Neuronal stem cell (in vitro differentiated cells): ENCODE measurements around the gene KCNJ1.

Experiments
- DNase-seq: peaks from one replicate; pipeline ENCODE4 v3.0.0-alpha.2; 2013; ENCODE audit warnings: low spot score
- H2AFZ ChIP-seq: one replicate; pipeline ENCODE4 v1.6.1; 2013; ENCODE audit warnings: mild to moderate bottlenecking, low read length, inconsistent platforms
- H2AK5ac ChIP-seq: 2 replicates; pipeline ENCODE4 v1.6.1; 2013; ENCODE audit warnings: low read depth, mild to moderate bottlenecking, inconsistent platforms, low read length, moderate library complexity, mixed read lengths
- H2BK120ac ChIP-seq: 2 replicates; pipeline ENCODE4 v1.6.1; 2013; ENCODE audit warnings: low read depth, mild to moderate bottlenecking, inconsistent platforms, low read length, moderate library complexity, mixed read lengths
- H2BK12ac ChIP-seq: one replicate; pipeline ENCODE4 v1.6.1; 2013; ENCODE audit warnings: low read length, inconsistent platforms
- H2BK15ac ChIP-seq: 2 replicates; pipeline ENCODE4 v1.6.1; 2013; ENCODE audit warnings: mild to moderate bottlenecking, low read length, inconsistent platforms, mixed read lengths
- H2BK5ac ChIP-seq: one replicate; pipeline ENCODE4 v1.6.1; 2013; ENCODE audit warnings: inconsistent platforms, mild to moderate bottlenecking, low read length, moderate library complexity
- H3K14ac ChIP-seq: one replicate; pipeline ENCODE4 v1.6.1; 2013; ENCODE audit warnings: low read length, inconsistent platforms
- H3K18ac ChIP-seq: 2 replicates; pipeline ENCODE4 v1.6.1; 2013; ENCODE audit warnings: low read length, inconsistent platforms
- H3K23ac ChIP-seq: 2 replicates; pipeline ENCODE4 v1.6.1; 2013; ENCODE audit warnings: low read depth, mild to moderate bottlenecking, mixed read lengths, low read length, inconsistent platforms; ENCODE audit not compliant: poor library complexity
- H3K27ac ChIP-seq: replicated peaks from 3 replicates; pipeline ENCODE4 v1.5.1; 2013; ENCODE audit warnings: low read length, inconsistent platforms
- H3K27me3 ChIP-seq, 3 experiments: 2 replicates each; pipeline ENCODE4 v1.6.1; 2013; ENCODE audit warnings: low read length in 3 of 3, mild to moderate bottlenecking in 2 of 3, inconsistent platforms in 1 of 3, low read depth in 1 of 3, mixed read lengths in 1 of 3, moderate library complexity in 1 of 3; ENCODE audit not compliant: control insufficient read depth in 3 of 3, insufficient read depth in 3 of 3
- H3K36me3 ChIP-seq, 2 donors: replicated peaks in 1 of 2; 2 replicates each; pipeline ENCODE4 v1.6.1; 2013; ENCODE audit warnings: low read length in 2 of 2; ENCODE audit not compliant: control insufficient read depth in 2 of 2, insufficient read depth in 2 of 2
- H3K4ac ChIP-seq: 2 replicates; pipeline ENCODE4 v1.6.1; 2013; ENCODE audit warnings: inconsistent platforms, mild to moderate bottlenecking, low read length, moderate library complexity
- H3K4me1 ChIP-seq, 2 donors: 1 replicate in 1 of 2; 2 replicates in 1 of 2; pipeline ENCODE4 v1.6.1; 2013; ENCODE audit warnings: low read length in 2 of 2, low read depth in 1 of 2; ENCODE audit not compliant: control insufficient read depth in 2 of 2, insufficient read depth in 1 of 2
- H3K4me2 ChIP-seq: one replicate; pipeline ENCODE4 v1.6.1; 2013; ENCODE audit warnings: mild to moderate bottlenecking, low read length, inconsistent platforms; ENCODE audit not compliant: insufficient read depth, poor library complexity, severe bottlenecking
- H3K4me3 ChIP-seq, 2 donors: 2 replicates each; pipeline ENCODE4 v1.5.1; 2013; ENCODE audit warnings: low read length in 2 of 2, mild to moderate bottlenecking in 2 of 2, inconsistent platforms in 1 of 2, moderate library complexity in 1 of 2
- H3K79me1 ChIP-seq: one replicate; pipeline ENCODE4 v1.6.1; 2013; ENCODE audit warnings: low read depth, mild to moderate bottlenecking, inconsistent platforms, low read length, moderate library complexity
- H3K9ac ChIP-seq: one replicate; pipeline ENCODE4 v1.6.1; 2013; ENCODE audit warnings: mild to moderate bottlenecking, low read depth, low read length, inconsistent platforms; ENCODE audit not compliant: poor library complexity
- H3K9me3 ChIP-seq, 2 donors: replicated peaks in 1 of 2; 2 replicates each; pipeline versions ENCODE3 to v1.6.1; 2013; ENCODE audit warnings: low read length in 2 of 2, mild to moderate bottlenecking in 2 of 2, inconsistent platforms in 1 of 2, low read depth in 1 of 2, mixed read lengths in 1 of 2, moderate library complexity in 1 of 2; ENCODE audit not compliant: control insufficient read depth in 2 of 2, insufficient read depth in 1 of 2
- H4K8ac ChIP-seq: one replicate; pipeline ENCODE4 v1.6.1; 2013; ENCODE audit warnings: low read depth, mild to moderate bottlenecking, inconsistent platforms, low read length, moderate library complexity
- H4K91ac ChIP-seq: one replicate; pipeline ENCODE4 v1.6.1; 2013; ENCODE audit warnings: low read length, low read depth, mild to moderate bottlenecking, inconsistent platforms; ENCODE audit not compliant: poor library complexity
- WGBS, 2 donors: extraction: QIAGEN DNeasy Blood & Tissue Kit; methylation state at CpG; one replicate each; pipeline ENCODE4 v1.1.7; 2013; ENCODE audit warnings: missing lambda C conversion rate in 2 of 2, mixed read lengths in 1 of 2; ENCODE audit not compliant: insufficient read length in 2 of 2, insufficient replicate concordance in 1 of 2; ENCODE audit errors: extremely low coverage in 2 of 2; 5-methylcytosine and 5-hydroxymethylcytosine counted together

Gene KCNJ1

DNA sequence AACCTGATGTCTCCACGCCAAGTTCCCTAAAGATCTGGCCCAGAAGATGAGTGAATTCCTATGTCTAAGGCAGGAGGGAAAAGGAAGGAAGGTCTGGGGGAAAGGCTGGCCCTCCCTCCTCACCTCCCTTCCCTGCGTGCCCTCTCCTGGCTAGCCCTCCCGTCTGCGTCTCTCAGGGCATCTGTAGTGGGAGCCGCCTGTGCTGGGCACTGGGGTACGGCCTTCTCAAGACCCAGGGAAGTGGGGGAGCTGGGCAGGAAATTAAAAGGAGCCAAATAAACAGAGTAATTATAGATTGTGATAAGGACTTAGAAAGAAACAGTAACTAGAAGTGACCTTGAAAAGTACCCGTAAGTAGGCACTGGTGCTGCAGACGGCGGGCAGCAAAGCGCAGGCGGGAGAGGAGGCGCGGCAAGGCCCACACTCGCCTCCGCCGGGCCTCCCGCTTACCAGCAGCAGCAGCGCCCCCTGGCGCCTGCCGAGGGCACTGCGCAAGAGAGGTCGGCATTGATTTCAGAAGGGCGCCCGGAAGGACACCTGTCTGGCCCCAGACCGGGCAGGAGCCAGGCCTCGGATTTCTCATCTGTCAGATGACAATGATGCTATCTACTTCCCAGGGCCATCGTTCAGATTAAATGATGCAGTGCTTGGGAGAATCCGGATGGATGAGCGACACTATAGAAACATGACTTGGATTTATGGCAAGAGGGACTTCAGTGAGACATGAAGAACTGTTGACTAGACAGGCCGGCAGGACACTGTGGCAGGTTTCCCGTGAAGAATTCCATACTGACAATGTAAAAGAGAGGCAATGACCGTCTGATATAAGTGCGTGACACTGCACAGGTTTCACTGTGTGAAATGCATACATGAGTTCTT lies 7.3 kb downstream of the KCNJ1 start:
- H2AK5ac ChIP-seq: no peak overlapping the region
- H3K27me3 ChIP-seq: no peaks in the 10 kb centered on the region
- H3K4me3 ChIP-seq: no peak overlapping the region
- no peak overlapping the region for H3K27ac ChIP-seq
- no peaks in the 10 kb centered on the region for H3K36me3 ChIP-seq
- peak; percentile 69 for DNase-seq
- H2BK120ac ChIP-seq: no peak overlapping the region
- no peak overlapping the region for H4K8ac ChIP-seq
- no peak overlapping the region for H2BK12ac ChIP-seq
- WGBS, 2 donors: no CpG with 5 or more reads among the region's 33 CpGs
- no peak overlapping the region for H3K23ac ChIP-seq
- H3K4me1 ChIP-seq: no peaks in the 10 kb centered on the region
- H3K79me1 ChIP-seq: no peaks in the 10 kb centered on the region
- no peak overlapping the region for H2BK5ac ChIP-seq
- H3K4me2 ChIP-seq: no peak overlapping the region
- no peak overlapping the region for H3K18ac ChIP-seq
- no peak overlapping the region for H3K4ac ChIP-seq
- H3K9ac ChIP-seq: no peak overlapping the region
- H3K14ac ChIP-seq: peak overlapping the region; percentile 91
- H4K91ac ChIP-seq: no peak overlapping the region
- H3K9me3 ChIP-seq: no peaks in the 10 kb centered on the region
- no peak overlapping the region for H2AFZ ChIP-seq
- H2BK15ac ChIP-seq: no peak overlapping the region

DNA sequence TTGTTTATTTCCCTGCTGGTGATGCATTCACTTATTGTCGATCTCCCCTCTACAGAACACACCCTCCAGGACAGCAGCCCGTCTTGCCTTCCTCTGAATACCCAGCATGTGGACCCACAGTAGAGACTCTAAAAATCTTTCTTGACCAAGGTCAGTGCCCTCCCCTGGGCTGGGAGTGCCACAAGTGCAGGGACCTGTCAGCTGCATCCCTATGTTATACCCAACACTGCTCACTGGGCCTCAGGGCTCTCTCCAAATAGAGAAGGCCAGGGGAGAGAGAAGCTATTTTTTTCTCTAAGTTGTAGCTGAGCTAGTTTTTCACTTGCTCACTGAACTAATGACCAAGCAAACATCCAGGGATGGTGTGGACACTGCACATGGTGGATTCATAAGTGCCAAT lies 9.8 kb downstream of the KCNJ1 start:
- no peak overlapping the region for H2BK15ac ChIP-seq
- H3K14ac ChIP-seq: no peak overlapping the region
- H3K4ac ChIP-seq: no peak overlapping the region
- H3K4me3 ChIP-seq: no peak overlapping the region
- H3K9ac ChIP-seq: no peak overlapping the region
- no peak overlapping the region for H4K8ac ChIP-seq
- H2AFZ ChIP-seq: no peak overlapping the region
- no peak overlapping the region for H2BK5ac ChIP-seq
- DNase-seq: no peak
- no peaks in the 10 kb centered on the region for H3K79me1 ChIP-seq
- no CpG with 5 or more reads among the region's 2 CpGs for WGBS, 2 donors
- no peak overlapping the region for H2AK5ac ChIP-seq
- H3K36me3 ChIP-seq: no peaks in the 10 kb centered on the region
- no peak overlapping the region for H2BK120ac ChIP-seq
- no peak overlapping the region for H2BK12ac ChIP-seq
- H3K9me3 ChIP-seq: no peaks in the 10 kb centered on the region
- H3K27me3 ChIP-seq: peaks cover 0 to 2% (median 0%) of the 10 kb centered on the region in 3 experiments
- no peak overlapping the region for H3K27ac ChIP-seq
- no peaks in the 10 kb centered on the region for H3K4me1 ChIP-seq
- H3K4me2 ChIP-seq: no peak overlapping the region
- no peak overlapping the region for H4K91ac ChIP-seq
- H3K23ac ChIP-seq: no peak overlapping the region
- no peak overlapping the region for H3K18ac ChIP-seq

DNA sequence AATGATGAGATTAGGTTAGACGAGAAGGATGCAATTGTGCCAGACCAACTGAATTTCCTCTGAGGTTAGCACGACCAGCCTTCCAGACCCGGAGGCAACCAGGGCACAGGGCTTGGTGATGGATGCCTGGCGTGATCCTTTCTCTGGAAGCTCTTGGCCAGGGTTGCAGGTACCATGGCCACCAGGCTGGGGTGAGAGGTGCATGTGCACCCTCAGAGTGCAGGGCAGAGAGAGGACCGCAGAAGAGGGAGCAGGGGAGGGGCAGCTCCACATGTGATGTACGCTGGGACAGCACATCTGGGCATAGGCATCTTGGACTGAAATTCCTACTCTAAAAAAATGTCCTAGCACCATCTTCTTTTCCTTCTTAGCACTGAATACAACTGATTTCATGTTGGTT lies 10.9 kb downstream of the KCNJ1 start:
- no peak overlapping the region for H4K91ac ChIP-seq
- H3K23ac ChIP-seq: no peak overlapping the region
- no peak overlapping the region for H2BK15ac ChIP-seq
- no peak overlapping the region for H2BK120ac ChIP-seq
- peak overlapping the region; percentile 33 for H3K14ac ChIP-seq
- H3K4me2 ChIP-seq: no peak overlapping the region
- H2AFZ ChIP-seq: no peak overlapping the region
- no peaks in the 10 kb centered on the region for H3K79me1 ChIP-seq
- no peak overlapping the region for H3K4ac ChIP-seq
- WGBS, 2 donors: no CpG with 5 or more reads among the region's 6 CpGs
- H3K27me3 ChIP-seq: peaks cover 0 to 2% (median 0%) of the 10 kb centered on the region in 3 experiments
- no peak overlapping the region for H3K9ac ChIP-seq
- no peak overlapping the region for H4K8ac ChIP-seq
- H2AK5ac ChIP-seq: no peak overlapping the region
- H3K9me3 ChIP-seq: no peaks in the 10 kb centered on the region
- H3K4me3 ChIP-seq: no peak overlapping the region
- peak overlapping the region; percentile 46 for H3K18ac ChIP-seq
- H3K27ac ChIP-seq: no peak overlapping the region
- H3K4me1 ChIP-seq: no peaks in the 10 kb centered on the region
- H3K36me3 ChIP-seq: no peaks in the 10 kb centered on the region
- no peak overlapping the region for H2BK12ac ChIP-seq
- no peak for DNase-seq
- no peak overlapping the region for H2BK5ac ChIP-seq

DNA sequence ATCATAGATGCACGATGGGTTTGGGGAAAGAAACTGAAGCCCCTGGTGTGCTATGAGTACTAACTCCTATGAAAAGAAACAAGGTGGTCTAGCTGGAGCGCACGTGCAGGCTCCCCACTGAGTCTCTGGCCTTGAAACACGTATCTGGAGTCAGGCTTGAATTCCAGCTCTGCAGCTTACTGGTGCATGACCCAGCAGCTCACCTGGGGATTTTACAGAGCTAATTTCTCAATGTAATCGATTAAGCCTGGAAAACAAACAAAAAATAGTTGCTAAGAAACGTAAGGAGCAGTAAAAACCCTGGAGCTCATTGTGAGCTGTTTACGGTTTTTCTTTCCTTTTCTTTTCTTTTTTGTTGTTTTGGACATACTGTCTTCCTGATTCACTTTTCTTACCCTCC lies 12.3 kb downstream of the KCNJ1 start:
- H3K27me3 ChIP-seq: peaks cover 0 to 2% (median 0%) of the 10 kb centered on the region in 3 experiments
- no peak overlapping the region for H3K18ac ChIP-seq
- H3K4me2 ChIP-seq: no peak overlapping the region
- no peak overlapping the region for H4K8ac ChIP-seq
- H3K4me1 ChIP-seq: no peaks in the 10 kb centered on the region
- no peak overlapping the region for H3K27ac ChIP-seq
- no peak overlapping the region for H2BK15ac ChIP-seq
- DNase-seq: no peak
- H3K14ac ChIP-seq: no peak overlapping the region
- no peaks in the 10 kb centered on the region for H3K79me1 ChIP-seq
- H2BK12ac ChIP-seq: no peak overlapping the region
- no peak overlapping the region for H2AFZ ChIP-seq
- no peak overlapping the region for H4K91ac ChIP-seq
- H2BK120ac ChIP-seq: no peak overlapping the region
- no CpG with 5 or more reads among the region's 7 CpGs for WGBS, 2 donors
- H3K36me3 ChIP-seq: no peaks in the 10 kb centered on the region
- H3K4me3 ChIP-seq: no peak overlapping the region
- H3K9ac ChIP-seq: no peak overlapping the region
- no peak overlapping the region for H2AK5ac ChIP-seq
- no peak overlapping the region for H3K23ac ChIP-seq
- H3K4ac ChIP-seq: no peak overlapping the region
- no peak overlapping the region for H2BK5ac ChIP-seq
- H3K9me3 ChIP-seq: no peaks in the 10 kb centered on the region
